ENCODE results near the gene NSG1.
"Not testable (repeated sequence)": the region's sequence is repeated elsewhere in the genome, so short reads cannot be mapped to it uniquely, and the experiment has no call there.

NSG1 gene

GRCh38 chr4:4386736-4387392 is at the start of gene NSG1:
Gene NSG1 (plus strand): TSS chr4:4387102. CDS start chr4:4387630, 528 bp downstream.
- DNase-seq (ENCODE audit: low read depth), result no peak

- no peak for DNase-seq (ENCODE audit: low read depth)
Measured at GRCh38 chr4:4338210-4339001, 48.5 kb upstream of the NSG1 start.

GRCh38 chr4:4339504-4340085 is 47.3 kb upstream of the NSG1 start:
- DNase-seq (ENCODE audit: low read depth), result no peak

- DNase-seq (ENCODE audit: low read depth), result no peak
Measured at GRCh38 chr4:4341861-4342650, 44.8 kb upstream of the NSG1 start.

GRCh38 chr4:4343038-4343437 is 43.9 kb upstream of the NSG1 start:
- DNase-seq (ENCODE audit: low read depth), result no peak

GRCh38 chr4:4344915-4345527 is 41.9 kb upstream of the NSG1 start:
- no peak for DNase-seq (ENCODE audit: low read depth)

- no peak for DNase-seq (ENCODE audit: low read depth)
Measured at GRCh38 chr4:4347585-4347984, 39.3 kb upstream of the NSG1 start.

- DNase-seq (ENCODE audit: low read depth), result not testable (repeated sequence)
Measured at GRCh38 chr4:4348585-4348984, 38.3 kb upstream of the NSG1 start.

GRCh38 chr4:4349867-4350266 is 37.0 kb upstream of the NSG1 start:
- no peak for DNase-seq (ENCODE audit: low read depth)

GRCh38 chr4:4350909-4351308 is 36.0 kb upstream of the NSG1 start:
- DNase-seq (ENCODE audit: low read depth), result no peak

GRCh38 chr4:4355302-4355701 is 31.6 kb upstream of the NSG1 start:
- no peak for DNase-seq (ENCODE audit: low read depth)

- DNase-seq (ENCODE audit: low read depth), result no peak
Measured at GRCh38 chr4:4356106-4357041, 30.5 kb upstream of the NSG1 start.

GRCh38 chr4:4358093-4358854 is 28.6 kb upstream of the NSG1 start:
- DNase-seq (ENCODE audit: low read depth), result no peak

- DNase-seq (ENCODE audit: low read depth), result no peak
Measured at GRCh38 chr4:4361883-4362282, 25.0 kb upstream of the NSG1 start.

- DNase-seq (ENCODE audit: low read depth), result no peak
Measured at GRCh38 chr4:4362991-4363697, 23.8 kb upstream of the NSG1 start.

- DNase-seq (ENCODE audit: low read depth), result no peak
Measured at GRCh38 chr4:4364061-4364460, 22.8 kb upstream of the NSG1 start.

GRCh38 chr4:4364486-4365208 is 22.3 kb upstream of the NSG1 start:
- no peak for DNase-seq (ENCODE audit: low read depth)

- DNase-seq (ENCODE audit: low read depth), result no peak
Measured at GRCh38 chr4:4368809-4369580, 17.9 kb upstream of the NSG1 start.
